Activated CD8-positive, alpha-beta memory T cell treated with anti-CD3 and anti-CD28 coated beads for 4 hours (primary cell): ENCODE measurements around the gene NAXD.
"Not testable (repeated sequence)": the region's sequence is repeated elsewhere in the genome, so short reads cannot be mapped to it uniquely, and the experiment has no call there.

Experiments used
- DNase-seq, 2 donors: peaks; one replicate each; pipeline ENCODE4 v3.0.0-alpha.2; 2020; ENCODE audit warnings: low read depth in 2 of 2

The NAXD gene

GRCh38 chr13:110615322-110616102 lies at the start of gene NAXD:
TSS of gene NAXD (plus strand) at chr13:110615545. CDS start at chr13:110615602, 57 bp downstream.
- peak; percentile 47 to 58 for DNase-seq

- no peak for DNase-seq
Observed at GRCh38 chr13:110566171-110566570, 49.2 kb upstream of the NAXD start.

- DNase-seq = no peak
Observed at GRCh38 chr13:110568612-110569011, 46.7 kb upstream of the NAXD start.

GRCh38 chr13:110569962-110570361 lies 45.4 kb upstream of the NAXD start:
- not testable (repeated sequence) for DNase-seq

DNA sequence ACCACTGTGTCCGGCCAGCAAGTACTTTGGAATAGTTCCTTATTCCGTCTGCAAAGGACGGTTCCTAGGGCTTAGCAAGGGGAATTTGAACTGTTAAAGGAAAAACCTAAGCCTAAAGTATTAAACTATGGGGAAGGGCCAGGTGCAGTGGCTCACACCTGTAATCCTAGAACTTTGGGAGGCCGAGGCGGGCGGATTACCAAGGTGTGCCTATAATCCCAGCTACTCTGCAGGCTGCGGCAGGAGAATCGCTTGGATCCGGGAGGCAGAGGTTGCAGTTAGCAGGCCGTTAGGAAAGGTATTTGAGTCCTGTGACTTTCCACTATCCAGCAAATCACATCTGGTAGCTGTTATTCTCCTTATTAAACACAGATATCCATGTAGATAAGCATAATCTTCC lies 44.5 kb upstream of the NAXD start:
- DNase-seq = no peak

DNA sequence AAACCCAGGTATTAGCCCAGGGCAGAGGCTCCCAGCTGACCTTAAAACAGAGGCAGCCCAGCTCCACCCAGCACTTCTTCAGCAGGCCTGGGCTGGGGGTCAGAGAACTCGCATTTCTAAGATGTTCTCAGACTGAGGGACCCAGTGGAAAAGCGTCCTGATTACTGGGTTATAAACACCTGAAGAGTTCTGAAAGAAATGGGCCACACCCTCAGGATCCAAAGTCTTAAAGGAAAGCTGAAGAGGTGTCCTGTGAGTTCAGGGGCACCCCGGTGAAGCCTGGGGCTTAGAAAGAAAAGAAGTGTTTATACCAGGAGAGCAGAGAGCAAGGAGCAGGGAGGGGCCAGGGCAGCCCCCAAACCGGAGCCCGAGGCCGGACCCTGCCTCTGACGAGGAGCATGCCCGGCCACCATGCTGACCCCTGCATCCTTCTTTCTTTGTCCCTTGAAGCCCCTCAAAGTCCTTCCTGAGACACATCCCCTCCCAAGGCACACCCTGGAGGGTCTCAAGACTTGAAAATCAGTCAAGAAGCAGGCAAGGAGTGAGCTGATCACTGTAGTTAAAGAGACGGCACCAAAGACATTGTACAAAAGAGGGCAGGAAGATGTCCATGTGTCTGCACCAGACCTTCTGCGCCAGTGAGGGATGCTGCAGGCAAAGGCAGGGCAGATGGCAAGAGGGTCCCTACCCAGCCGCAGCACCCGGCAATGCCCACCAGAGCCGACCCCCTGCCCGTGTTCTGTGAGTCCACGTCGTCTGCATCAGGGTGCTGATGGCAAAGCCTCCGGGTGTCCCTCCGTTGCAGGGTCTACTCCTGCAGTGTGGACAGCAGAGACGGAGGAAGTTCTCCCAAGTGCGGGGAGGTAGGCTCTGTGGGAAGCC lies 43.2 kb upstream of the NAXD start:
- DNase-seq = no peak

GRCh38 chr13:110572778-110573118 lies 42.6 kb upstream of the NAXD start:
- no peak for DNase-seq

DNA sequence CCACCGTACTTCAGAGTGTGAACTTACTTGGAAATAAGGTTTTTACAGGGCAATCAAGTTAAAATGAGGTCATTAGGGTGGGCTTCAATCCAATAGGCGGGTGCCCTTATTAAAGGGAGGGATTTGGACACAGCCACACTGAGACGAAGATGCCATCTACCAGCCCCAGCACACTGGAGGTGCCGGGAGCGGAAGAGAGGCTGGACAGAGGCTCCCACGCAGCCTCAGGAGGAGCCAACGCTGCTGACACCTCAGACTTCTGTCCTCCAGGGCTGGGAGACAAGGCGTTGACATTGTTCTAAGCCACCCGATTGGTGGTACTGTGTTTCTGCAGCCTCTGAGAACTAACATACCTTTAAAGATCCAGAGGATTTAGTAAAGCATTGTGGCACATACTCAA lies 41.2 kb upstream of the NAXD start:
- DNase-seq = no peak

DNA sequence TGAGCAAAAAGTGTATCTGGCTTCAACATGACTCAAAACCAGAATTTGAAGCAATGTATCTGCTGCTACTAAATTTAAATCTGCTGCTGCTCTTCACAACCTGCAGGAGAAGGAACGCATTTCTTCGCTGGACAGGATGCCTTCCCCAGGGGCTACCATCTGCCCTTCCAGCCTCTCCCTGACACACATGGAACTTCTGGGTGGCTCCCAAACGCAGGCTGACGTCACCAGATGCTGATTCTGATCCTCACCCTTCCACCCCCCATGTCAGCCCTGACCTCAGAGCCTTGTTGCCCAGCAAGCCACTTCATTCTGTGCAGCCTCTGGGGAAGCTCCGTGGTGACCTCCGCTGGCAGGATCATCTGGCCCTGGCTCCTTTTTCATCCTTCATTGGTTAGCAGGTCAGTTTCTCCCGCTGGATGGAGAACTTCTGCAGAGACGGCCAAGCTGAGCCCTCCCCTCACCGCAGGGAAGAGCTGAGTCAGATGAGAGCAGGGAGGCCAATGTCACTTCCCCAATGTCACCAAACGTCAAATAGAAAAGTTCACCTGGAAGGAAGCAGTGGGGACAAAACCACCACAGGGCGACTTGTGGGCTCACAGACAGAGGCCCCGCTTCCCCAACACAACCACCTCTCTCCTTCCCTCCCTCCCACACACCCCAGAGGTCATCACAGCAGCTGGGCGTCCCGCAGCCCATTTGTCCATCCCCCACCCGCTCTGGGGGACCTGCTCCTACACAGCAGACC lies 39.8 kb upstream of the NAXD start:
- no peak for DNase-seq

GRCh38 chr13:110576070-110576394 lies 39.3 kb upstream of the NAXD start:
- DNase-seq = no peak

- DNase-seq = no peak
Observed at GRCh38 chr13:110576736-110577476, 38.4 kb upstream of the NAXD start.

DNA sequence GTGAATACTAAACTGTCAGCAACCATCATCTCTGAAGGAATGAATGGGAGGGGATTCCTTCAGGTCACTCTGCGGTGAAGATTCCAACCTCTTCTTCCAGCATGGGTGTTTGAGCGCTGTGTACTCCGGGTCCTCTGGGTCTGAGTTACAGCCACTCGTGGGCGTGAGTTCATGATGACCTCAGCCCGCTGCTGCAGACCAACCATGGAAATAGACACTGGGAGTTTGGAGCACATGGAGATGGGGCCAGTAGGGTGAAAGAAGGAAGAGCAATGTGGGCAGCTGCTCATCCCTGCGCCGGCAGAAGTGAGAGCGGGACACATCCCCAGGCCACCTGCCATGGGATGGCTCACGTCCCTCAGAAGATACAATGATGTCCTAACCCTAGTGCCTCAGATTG lies 37.0 kb upstream of the NAXD start:
- DNase-seq = no peak

DNA sequence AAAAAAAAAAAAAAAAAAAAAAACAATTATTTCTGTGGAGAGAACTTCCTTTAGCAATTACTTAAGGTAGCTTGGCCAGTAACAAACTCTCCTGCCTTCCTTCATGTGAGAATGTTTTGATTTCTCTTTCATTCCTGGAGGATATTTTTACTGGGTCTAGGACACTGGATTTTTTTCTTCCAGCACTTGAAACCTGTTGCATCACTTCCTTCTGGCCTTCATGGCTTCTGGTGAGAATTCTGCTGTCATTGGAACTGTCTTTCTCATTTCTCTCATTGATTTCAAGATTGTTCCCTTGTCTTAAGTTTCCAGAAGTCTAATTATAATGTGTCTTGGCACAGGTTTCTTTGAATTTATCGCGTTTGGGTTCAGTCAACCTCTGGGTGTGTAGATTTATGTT lies 34.5 kb upstream of the NAXD start:
- no peak for DNase-seq

DNA sequence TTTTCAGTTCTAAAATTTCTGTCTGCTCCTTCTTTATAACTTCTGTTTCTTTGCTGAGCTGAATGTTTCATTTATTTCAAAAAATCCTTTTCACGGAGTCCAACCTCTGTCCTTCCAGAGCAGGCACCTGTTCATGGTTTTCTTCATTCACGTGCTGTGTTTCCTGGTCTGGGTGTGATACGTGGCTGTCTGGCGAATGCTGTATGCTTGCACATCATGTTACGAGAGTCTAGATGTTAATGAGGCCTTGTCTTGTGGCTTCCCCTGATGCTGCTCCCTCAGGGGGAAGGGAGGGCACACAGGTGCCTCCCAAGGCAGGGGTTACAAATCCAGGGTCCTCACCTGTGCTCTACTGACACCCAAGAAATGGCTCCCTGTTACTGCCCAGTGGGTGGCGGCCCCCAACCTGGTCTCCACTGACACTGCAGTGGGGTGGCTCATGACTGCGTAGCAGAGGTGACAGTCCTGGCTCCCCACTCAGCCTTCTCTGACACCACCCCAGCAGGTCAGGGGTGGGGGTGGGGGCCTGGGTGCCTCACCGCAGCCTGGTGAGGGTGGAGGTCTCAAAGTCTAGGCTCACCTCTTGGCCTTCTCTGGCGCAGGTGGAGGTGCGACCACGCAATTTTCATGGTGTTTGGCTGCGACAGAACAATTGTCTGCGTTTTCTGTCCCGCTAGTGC lies 33.7 kb upstream of the NAXD start:
- no peak for DNase-seq

- no peak for DNase-seq
Observed at GRCh38 chr13:110582421-110582954, 32.9 kb upstream of the NAXD start.

DNA sequence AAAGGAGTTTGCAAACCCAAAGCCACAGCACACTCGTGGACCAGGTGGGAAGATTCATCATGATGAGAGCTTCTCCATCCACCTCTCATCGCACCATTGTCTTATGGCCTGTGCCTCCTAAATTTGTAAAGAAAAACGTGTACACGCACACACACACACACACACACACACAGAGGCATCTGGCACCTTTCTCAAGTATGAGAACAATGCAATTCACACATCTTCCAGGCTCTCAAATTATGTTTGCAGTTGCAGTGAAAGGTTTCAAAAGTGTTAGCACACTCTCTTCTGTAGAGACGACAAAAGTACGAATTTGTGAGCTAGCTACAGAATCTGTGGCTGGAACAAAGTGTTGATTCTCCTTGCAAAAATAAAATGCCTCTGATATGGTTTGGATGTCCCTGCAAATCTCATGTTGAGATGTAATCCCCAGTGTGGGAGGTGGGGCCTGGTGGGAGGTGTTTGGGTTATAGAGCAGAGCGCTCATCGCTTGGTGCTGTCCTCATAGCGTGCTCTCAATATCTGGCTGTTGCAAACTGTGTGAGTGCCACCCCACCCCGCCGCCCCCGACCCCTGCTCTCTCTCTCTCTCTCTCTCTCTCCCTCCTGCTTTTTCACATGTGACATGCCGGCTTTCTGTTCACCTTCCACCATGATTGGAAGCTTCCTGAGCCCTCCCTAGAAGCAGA lies 32.0 kb upstream of the NAXD start:
- no peak for DNase-seq

- no peak for DNase-seq
Observed at GRCh38 chr13:110589793-110590390, 25.5 kb upstream of the NAXD start.

DNA sequence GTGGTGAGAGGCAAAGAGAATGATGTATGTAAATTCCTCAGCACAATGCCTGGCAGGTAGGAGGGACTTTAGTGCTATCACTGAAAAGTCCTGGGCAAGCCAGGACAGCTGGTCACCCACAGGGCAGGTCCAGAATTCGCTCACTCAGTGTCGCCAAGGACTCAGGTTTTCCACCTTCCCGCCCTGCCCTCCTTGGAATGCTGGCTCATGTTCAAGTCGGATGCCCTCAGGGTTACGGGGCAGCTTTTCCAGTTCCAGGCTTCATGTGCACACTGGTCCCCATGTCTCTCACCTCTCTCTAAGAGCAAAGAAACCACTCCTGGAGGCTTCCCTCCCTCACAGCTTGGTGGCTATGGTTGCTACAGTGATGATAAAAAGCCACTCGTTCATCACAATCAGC lies 24.8 kb upstream of the NAXD start:
- DNase-seq = no peak

DNA sequence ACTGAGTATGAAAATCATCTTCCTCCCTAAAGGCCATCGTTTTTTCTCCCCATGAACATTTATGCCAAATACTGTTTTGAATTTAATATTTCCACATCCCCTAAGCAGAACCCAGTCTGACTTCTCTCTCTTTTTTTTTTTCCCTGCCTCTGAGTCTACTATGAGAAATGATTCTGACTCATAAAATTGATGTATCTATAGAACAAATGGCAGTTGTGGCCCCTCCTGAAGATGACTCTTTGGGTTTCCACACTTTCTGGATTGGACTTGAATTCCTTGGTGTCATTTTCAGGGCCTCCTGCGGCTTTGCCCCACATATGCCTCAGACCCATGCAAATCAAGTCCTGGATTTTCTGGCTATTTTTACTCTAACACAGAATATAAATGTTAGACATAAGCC lies 22.7 kb upstream of the NAXD start:
- no peak for DNase-seq
